GM23248 (cell line): ENCODE measurements around the gene CCL27.

Experiments used
- EZH2 ChIP-seq: fragments of 200-600 bp; sonication (generic); IDR thresholded peaks from 2 replicates; pipeline ENCODE4 v1.6.1; 2018; ENCODE audit warnings: antibody characterized with exemption, mild to moderate bottlenecking; ENCODE audit not compliant: insufficient read depth, poor library complexity, severe bottlenecking
- EZH2phosphoT487 ChIP-seq: fragments of 200-600 bp; sonication (generic); IDR thresholded peaks from 2 replicates; pipeline ENCODE4 v1.6.1; 2018; ENCODE audit warnings: antibody characterized with exemption, moderate library complexity, mild to moderate bottlenecking, low read depth; ENCODE audit not compliant: insufficient read depth

GRCh38 chr9:34709196-34709978 lies 46.9 kb upstream of the CCL27 start:
- TF ChIP-seq EZH2 (no peak), EZH2phosphoT487 (no peak)
